Ovary (tissue), 3 donors: ENCODE results near the gene MEAK7.

Experiments used
- CTCF ChIP-seq, 3 donors: fragments of 450-650 bp in 2 of 3; fragments of 200-600 bp in 1 of 3; IDR thresholded peaks; one replicate each; pipeline versions ENCODE4 v1.5.1 to v1.8.0; 2016 to 2022; ENCODE audit warnings: antibody characterized with exemption in 3 of 3, mild to moderate bottlenecking in 1 of 3
- EP300 ChIP-seq: sonication (generic); formaldehyde crosslinking; IDR thresholded peaks from one replicate; pipeline ENCODE4 v1.6.1; 2017; ENCODE audit warnings: antibody characterized with exemption
- POLR2A ChIP-seq: fragments of 450-650 bp; IDR thresholded peaks from one replicate; pipeline ENCODE4 v1.6.1; 2017; ENCODE audit warnings: antibody characterized with exemption, mild to moderate bottlenecking, moderate library complexity
- donor health status: DM: no; HTN: no; CAD: no.

- TF ChIP-seq CTCF (IDR thresholded peaks at IDR 0.05) (no peak), POLR2A (no peak), EP300 (no peak)
Observed at GRCh38 chr16:84459941-84460405, 44.5 kb downstream of the MEAK7 start.
